Stimulated activated CD8-positive, alpha-beta memory T cell treated with anti-CD3 and anti-CD28 coated beads, Interleukin-12 subunit alpha, Interleukin-12 subunit beta, amount 100 ng/mL, for 24 hours (primary cell): ENCODE measurements around the gene ETAA1.

ENCODE experiments used
- DNase-seq: peaks from one replicate; pipeline ENCODE4 v3.0.0-alpha.2; 2020; ENCODE audit errors: extremely low read depth

ETAA1 gene

DNA sequence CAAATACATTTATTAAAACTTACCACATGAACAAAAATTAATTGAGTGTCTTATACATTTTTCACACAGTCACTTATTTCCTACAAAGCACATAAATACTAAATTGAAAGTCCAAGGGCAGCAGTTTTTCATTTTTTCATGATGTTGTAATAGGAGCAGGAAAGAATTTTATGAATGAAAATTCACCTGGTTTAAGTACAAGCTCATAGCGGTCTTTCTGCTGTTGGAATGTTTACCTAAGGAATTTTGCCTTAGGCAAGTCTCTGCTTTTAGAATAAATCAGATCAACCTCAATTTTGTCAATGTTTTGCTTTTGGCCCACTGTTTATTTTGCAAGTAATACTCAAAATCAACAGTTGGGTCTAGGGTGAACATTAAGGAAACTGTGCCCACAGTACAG, 40.0 kb downstream of the ETAA1 start:
- no peak for DNase-seq

DNA sequence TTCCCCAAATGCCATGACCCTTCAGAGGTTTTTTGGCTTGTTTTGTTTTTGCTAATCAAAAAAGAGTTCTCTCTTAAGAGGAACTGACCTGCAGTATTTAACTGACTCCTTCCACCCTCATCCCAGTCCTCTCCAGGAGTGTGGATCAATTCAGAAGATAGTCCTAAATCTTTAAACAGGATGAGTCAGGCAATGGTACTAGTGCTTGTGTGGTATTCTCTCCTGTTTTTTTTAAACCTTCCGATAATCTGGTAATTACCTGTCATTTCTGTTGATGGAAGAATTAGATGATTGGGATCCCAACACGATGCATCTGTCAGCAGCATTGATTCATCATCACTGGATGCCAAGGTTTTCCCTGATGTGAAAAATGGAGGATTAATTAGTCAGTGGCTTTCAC, 41.2 kb downstream of the ETAA1 start:
- no peak for DNase-seq

DNA sequence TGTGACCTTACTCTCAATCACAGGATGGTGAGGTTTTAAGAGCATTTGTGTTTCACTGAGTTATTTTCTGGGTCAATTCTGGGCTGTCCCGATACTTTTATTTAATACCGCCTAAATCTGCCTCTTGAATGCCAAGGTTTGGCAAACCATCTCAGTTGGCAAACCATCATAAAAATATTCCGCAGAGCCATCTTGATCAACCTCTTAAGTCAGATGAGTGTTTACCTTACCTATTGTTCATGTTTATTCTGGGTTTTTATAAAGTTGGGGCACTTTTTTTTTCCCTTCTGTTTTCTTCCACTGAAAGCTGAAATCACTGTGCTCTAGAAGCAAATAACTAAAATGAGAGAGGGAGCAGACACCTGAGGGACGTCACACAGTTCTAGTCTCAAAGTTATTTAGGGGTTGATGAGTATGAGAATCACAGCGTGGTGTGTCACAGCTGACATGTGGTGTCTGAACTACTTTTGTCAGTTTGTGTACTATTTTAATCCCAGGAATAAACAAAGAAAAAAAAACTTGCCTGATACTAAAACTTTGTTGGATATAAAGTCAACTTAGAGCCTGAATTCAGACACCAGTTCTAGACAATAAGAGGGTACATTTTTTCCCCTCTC, 48.6 kb downstream of the ETAA1 start:
- no peak for DNase-seq

DNA sequence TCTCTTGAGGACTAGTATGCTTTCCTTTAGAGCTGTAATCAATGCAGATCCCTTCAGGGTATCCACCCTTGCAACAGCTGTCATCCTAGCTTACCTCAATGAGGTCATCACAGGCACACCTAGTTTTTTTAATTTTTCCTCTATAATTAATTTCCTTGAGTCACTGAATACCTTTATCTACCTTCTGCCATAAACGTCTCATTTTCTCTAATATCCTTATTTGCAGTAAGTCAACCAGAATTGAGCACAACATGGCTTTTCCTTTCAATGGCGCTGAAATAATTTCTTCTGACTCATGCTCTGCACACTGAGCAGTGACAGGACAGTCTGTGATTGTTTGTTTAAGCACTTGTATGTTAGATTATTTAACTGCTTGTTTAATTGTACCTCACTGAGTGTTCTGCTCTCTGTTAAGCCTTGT, 49.4 kb downstream of the ETAA1 start:
- DNase-seq: no peak

DNA sequence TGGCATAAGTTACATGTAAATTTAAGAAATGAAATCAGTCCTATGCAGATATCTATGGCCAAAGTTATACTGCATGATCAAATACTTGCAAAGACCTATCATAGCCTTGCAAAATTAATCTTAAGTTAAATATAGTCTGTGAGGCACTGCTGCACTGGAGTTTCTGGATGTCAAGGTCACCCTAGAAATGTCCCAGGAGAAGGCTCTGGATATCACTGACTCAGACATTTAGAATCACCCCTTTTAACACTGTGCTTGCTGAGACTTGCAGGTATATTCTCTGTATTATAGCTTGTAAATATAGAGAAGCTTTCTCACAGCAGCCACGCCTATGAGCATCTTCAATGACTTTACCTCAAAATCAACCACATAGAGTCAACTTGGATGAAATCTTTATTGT, 51.5 kb downstream of the ETAA1 start:
- no peak for DNase-seq

DNA sequence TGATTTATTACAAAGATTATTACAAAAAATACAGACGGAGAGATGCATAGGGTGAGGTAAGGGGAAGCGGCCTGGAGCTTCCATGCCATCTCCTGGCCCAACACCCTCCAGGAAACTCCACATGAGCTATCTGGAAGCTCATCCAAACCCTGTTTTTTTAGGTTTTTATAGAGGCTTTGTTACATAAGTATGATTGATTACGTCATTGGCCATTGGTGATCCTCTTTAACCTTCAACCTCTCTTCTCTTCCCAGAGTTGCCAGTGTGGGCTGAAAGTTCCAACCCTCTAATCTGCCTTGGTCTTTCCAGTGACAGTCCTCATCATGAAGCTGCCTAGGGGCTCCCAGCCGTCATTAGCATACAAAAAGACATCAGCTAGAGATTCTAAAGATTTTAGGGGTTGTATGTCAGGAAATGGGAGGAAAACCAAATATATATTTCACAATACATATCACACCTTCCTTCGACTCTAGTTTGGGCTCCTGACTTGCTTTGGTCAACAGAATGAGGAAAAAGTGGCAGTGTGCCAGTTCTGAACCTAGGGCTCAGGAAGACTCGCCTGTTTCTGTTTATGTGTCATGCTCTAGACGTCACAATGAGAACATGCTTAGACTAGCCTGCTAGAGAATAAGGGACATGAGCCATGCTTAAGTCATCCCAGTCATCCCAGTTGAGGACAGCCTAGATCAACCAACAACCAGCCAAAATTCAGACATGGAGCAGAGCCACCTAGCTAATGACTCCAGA, 54.1 kb downstream of the ETAA1 start:
- DNase-seq: no peak

DNA sequence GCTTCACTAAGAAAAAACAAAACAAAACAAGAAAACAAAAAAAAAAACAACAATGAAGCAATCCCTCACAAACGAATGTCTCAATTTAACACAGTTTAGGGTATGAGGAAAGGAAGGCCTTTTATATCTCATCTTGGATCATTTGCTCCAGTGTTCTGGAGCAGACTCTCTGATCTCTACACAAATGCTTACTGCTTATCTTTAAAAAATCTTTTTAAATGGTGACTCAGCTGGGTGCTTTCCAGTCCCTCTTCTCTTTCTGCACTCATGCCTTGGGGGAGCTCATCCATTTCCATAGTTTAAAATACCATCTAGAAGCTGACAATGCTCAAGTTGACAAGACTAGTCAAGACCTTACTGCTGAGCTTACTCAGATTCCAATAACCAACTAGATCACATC, 56.2 kb downstream of the ETAA1 start:
- no peak for DNase-seq

DNA sequence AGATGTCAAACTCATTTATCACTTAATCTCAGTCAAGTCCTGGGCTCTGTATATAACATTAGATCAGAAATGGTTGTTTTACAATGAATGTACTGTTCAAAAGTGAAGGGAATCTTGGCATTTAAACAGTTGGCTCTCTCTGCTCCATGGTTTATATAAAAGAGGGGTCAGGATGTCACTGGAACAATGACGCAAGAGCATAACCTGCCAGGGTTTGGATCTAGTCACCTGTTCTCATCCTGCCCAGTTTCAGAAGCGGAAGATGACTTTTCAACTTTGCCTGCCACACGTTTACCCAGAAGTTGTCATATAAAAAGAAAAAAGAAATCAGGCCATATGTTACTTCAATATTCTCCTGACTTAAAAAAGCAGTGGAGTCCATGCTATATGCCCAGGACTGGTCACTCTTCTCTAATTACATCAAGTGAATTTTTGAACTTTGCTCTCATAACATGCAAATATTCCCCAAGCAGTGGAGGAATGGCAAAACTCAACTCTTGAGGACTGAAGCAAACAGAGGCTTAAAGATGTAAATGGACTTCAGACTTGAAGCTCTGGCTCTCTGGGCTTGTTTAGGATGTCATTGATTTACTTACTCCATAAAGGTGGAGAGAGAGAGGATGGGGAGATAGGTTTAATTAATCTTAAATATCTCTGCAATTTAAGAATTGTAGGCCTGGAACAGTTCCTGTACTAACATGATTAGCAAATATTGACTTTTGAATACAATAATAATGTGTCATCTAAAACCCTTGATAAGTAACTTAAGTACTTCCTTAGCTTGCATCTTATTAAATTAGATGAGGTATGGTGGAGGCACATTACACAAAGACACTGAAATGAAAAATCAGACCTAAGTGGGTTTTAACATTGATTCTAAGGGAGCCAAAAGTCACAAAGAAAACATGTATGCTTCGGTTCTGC, 58.3 kb downstream of the ETAA1 start:
- no peak for DNase-seq

DNA sequence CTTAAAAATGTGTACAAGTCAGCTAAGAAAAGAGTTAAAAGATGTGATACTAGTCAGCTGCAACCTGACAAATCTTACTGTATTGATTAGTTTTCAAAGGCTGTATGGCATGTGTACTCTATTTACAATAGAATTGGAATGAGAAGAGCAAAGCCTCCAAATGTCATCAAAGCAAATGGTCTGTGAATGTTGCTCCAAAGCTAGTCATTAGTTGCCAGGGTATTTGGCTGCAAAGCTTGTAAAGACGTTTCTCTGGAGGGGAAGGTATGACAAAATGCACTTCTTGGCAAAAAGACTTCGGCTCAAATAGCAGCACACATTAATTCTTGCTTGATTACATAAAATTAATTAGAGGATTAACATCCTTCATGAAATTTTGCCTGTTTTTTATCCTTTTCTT, 59.3 kb downstream of the ETAA1 start:
- DNase-seq: no peak

DNA sequence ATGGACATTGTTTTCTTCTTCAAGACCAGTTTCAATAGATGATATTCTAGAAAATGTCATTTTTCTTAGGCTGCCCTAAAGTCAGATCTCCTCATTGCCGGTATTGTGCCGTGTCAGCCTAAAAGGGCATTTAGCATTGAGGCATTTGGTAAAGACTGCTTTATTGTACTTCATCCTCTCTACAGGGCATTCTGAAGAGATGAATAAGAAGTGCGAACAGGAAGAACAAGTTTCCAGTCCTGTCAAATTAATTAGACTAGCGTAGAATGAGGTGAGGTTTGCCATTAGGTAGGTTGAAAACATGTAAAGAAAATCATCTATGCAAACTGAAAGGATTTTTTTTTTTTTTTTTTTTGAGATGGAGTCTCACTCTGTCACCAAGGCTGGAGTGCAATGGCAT, 60.6 kb downstream of the ETAA1 start:
- no peak for DNase-seq

DNA sequence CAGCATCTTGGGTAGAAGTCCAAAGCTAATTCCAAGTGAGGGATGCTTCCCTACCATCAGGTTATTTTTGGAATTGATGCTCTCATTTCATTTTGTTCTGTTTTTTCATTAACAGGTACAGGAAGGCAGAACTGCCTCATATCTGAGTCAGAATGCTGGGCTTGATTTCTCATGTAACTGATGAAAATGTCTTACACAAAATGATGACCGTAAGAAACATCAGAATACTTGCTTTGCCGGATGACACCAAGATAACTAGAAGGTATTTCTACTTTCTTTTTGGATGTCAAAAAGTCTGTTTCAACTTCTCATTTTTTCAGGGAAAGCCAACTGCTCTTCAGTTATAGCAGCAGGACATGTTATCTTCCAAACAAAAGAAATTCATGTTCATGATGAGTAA, 62.6 kb downstream of the ETAA1 start:
- no peak for DNase-seq
